ENCODE data around the gene ZCCHC8. TPM values are rescaled to one million over a fixed set of nuclear protein-coding genes. Genes with fewer than 3 reads are reported as not detected.

ZCCHC8 gene
- total RNA-seq, 1 experiment from 2014 or later = 30.5 TPM

DNA sequence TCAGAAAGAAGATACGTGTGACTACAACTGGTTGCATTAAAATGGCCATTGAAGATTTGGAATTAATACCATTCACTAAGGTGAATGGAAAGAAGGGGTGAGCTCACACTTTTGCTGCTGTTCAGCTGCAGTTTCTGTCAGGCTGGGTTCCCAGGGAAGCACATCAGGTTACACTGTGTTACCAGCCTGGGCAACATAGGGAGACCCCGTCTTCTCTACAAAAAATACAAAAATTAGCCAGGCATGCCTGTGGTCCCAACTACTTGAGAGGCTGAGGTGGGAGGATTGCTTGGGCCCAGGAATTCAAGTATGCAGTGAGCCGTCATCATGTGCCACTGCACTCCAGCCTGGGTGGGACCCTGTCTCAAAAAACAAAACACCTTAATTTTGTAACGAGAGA lies 12.9 kb upstream of the ZCCHC8 start:
- DNase-seq (ENCODE audit: low read depth, low spot score) = no peak
- CTCF ChIA-PET = no interaction called here
- H3K9ac ChIP-seq (ENCODE audit: low read length) = no peak overlapping the region
- BruUV-seq (replicated peaks) = no TSS peak
- POLR2A ChIA-PET = interaction anchor here (1.2 to 3.3 kb wide), 4 partner anchors 10 to 17 kb away, joined by 4 to 14 read pairs (median 6); partner anchors contain the start of genes KNTC1, RSRC2 and ZCCHC8
- H2AFZ ChIP-seq (ENCODE audit: low read depth, low read length, poor library complexity, severe bottlenecking) = no peak overlapping the region
- intact Hi-C loops (cut with micrococcal nuclease) = no loop called here
- no peaks in the 10 kb centered on the region for H3K27me3 ChIP-seq (ENCODE audit: insufficient read depth, low read length)
- no peak for ATAC-seq
- no peaks in the 10 kb centered on the region for H3K4me1 ChIP-seq (ENCODE audit: control insufficient read depth in 1 of 2, insufficient read depth in 2 of 2, low read length in 2 of 2)
- H3K9me3 ChIP-seq (ENCODE audit: control insufficient read depth in 1 of 2, insufficient read depth in 1 of 2, low read depth in 1 of 2, low read length in 2 of 2) = no peaks in the 10 kb centered on the region
- no peak overlapping the region for H3K4me2 ChIP-seq (ENCODE audit: low read length)
- H3K9me2 ChIP-seq (ENCODE audit: insufficient read depth) = no peaks in the 10 kb centered on the region
- RAD21 ChIA-PET (ENCODE audit: low non-redundant PET in 1 of 2, low total read pairs in 2 of 2, uncharacterized antibody in 2 of 2, unreplicated experiment in 2 of 2) = no interaction called here
- no peak overlapping the region for H3K27ac ChIP-seq (ENCODE audit: low read depth, low read length)
- peaks cover 82 to 88% of the 10 kb centered on the region in 2 experiments for H3K36me3 ChIP-seq (ENCODE audit: control insufficient read depth in 1 of 2, insufficient read depth in 2 of 2, low read length in 2 of 2)
- no peak for TF ChIP-seq SIN3A (IDR thresholded peaks at IDR 0.05; ENCODE audit: low read depth)
- no peak for TF ChIP-seq POLR2A (IDR thresholded peaks at IDR 0.05; ENCODE audit: borderline replicate concordance, extremely low read depth, insufficient read depth, insufficient read length)
- TF ChIP-seq ELF1 (IDR thresholded peaks at IDR 0.05; ENCODE audit: borderline replicate concordance, low read depth) = no peak
- no peak for TF ChIP-seq RAD21 (IDR thresholded peaks at IDR 0.05; ENCODE audit: low read depth)
- TF ChIP-seq CBX3 (IDR thresholded peaks at IDR 0.05; ENCODE audit: low read depth) = no peak
- TF ChIP-seq, protein P1, sequence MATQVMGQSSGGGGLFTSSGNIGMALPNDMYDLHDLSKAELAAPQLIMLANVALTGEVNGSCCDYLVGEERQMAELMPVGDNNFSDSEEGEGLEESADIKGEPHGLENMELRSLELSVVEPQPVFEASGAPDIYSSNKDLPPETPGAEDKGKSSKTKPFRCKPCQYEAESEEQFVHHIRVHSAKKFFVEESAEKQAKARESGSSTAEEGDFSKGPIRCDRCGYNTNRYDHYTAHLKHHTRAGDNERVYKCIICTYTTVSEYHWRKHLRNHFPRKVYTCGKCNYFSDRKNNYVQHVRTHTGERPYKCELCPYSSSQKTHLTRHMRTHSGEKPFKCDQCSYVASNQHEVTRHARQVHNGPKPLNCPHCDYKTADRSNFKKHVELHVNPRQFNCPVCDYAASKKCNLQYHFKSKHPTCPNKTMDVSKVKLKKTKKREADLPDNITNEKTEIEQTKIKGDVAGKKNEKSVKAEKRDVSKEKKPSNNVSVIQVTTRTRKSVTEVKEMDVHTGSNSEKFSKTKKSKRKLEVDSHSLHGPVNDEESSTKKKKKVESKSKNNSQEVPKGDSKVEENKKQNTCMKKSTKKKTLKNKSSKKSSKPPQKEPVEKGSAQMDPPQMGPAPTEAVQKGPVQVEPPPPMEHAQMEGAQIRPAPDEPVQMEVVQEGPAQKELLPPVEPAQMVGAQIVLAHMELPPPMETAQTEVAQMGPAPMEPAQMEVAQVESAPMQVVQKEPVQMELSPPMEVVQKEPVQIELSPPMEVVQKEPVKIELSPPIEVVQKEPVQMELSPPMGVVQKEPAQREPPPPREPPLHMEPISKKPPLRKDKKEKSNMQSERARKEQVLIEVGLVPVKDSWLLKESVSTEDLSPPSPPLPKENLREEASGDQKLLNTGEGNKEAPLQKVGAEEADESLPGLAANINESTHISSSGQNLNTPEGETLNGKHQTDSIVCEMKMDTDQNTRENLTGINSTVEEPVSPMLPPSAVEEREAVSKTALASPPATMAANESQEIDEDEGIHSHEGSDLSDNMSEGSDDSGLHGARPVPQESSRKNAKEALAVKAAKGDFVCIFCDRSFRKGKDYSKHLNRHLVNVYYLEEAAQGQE (IDR thresholded peaks at IDR 0.05; ENCODE audit: low read depth) = no peak
- TF ChIP-seq, protein P2, sequence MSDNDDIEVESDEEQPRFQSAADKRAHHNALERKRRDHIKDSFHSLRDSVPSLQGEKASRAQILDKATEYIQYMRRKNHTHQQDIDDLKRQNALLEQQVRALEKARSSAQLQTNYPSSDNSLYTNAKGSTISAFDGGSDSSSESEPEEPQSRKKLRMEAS (IDR thresholded peaks at IDR 0.05) = no peak
- TF ChIP-seq EZH2phosphoT487 (IDR thresholded peaks at IDR 0.05; ENCODE audit: borderline replicate concordance) = no peak
- TF ChIP-seq EZH2 (IDR thresholded peaks at IDR 0.05) = no peak
- no peak for TF ChIP-seq SRF (IDR thresholded peaks at IDR 0.05; ENCODE audit: low read depth)
- TF ChIP-seq CEBPB (IDR thresholded peaks at IDR 0.05; ENCODE audit: low read depth) = no peak
- no peak for TF ChIP-seq YY1 (IDR thresholded peaks at IDR 0.05; ENCODE audit: extremely low read depth, insufficient replicate concordance, low read depth, low read length)
- TF ChIP-seq JUND (IDR thresholded peaks at IDR 0.05) = no peak
- TF ChIP-seq FOSL1 (IDR thresholded peaks at IDR 0.05; ENCODE audit: low read depth) = no peak
- no peak for TF ChIP-seq ZNF274 (IDR thresholded peaks at IDR 0.05; ENCODE audit: low read depth, low read length)
- no peak for TF ChIP-seq EGR1 (IDR thresholded peaks at IDR 0.05; ENCODE audit: low read depth)
- no peak for TF ChIP-seq POLR2AphosphoS5 (IDR thresholded peaks at IDR 0.05; ENCODE audit: low read depth, low read length)
- no peak for TF ChIP-seq ZFX (IDR thresholded peaks at IDR 0.05)
- TF ChIP-seq, protein P3, sequence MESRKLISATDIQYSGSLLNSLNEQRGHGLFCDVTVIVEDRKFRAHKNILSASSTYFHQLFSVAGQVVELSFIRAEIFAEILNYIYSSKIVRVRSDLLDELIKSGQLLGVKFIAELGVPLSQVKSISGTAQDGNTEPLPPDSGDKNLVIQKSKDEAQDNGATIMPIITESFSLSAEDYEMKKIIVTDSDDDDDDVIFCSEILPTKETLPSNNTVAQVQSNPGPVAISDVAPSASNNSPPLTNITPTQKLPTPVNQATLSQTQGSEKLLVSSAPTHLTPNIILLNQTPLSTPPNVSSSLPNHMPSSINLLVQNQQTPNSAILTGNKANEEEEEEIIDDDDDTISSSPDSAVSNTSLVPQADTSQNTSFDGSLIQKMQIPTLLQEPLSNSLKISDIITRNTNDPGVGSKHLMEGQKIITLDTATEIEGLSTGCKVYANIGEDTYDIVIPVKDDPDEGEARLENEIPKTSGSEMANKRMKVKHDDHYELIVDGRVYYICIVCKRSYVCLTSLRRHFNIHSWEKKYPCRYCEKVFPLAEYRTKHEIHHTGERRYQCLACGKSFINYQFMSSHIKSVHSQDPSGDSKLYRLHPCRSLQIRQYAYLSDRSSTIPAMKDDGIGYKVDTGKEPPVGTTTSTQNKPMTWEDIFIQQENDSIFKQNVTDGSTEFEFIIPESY (IDR thresholded peaks at IDR 0.05; ENCODE audit: extremely low read depth, insufficient replicate concordance, low read length) = no peak
- H3K79me2 ChIP-seq (ENCODE audit: insufficient read depth, low read length) = peaks cover 97% of the 10 kb centered on the region
- H4K20me1 ChIP-seq (ENCODE audit: insufficient read depth) = peaks cover 20% of the 10 kb centered on the region; the same call in 1 of the 2 replicates
- no peak overlapping the region for H3K4me3 ChIP-seq (replicated peaks in 1 of 2; ENCODE audit: low read depth in 1 of 2, low read length in 2 of 2)

Measured in HCT116 (cell line).